ENCODE measurements around the gene ACTR5.

The ACTR5 gene

DNA sequence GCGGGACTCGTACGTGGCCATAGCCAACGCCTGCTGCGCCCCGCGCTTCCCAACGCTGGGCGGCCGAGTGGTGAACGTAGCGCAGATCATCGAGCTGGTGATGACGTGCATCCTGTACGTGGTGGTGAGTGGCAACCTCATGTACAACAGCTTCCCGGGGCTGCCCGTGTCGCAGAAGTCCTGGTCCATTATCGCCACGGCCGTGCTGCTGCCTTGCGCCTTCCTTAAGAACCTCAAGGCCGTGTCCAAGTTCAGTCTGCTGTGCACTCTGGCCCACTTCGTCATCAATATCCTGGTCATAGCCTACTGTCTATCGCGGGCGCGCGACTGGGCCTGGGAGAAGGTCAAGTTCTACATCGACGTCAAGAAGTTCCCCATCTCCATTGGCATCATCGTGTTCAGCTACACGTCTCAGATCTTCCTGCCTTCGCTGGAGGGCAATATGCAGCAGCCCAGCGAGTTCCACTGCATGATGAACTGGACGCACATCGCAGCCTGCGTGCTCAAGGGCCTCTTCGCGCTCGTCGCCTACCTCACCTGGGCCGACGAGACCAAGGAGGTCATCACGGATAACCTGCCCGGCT, 20.6 kb upstream of the ACTR5 start:
- Histone ChIP-seq H3K27ac (ENCODE audit: extremely low read depth, low read depth, low read length) (no peak overlapping the region), H3K36me3 (ENCODE audit: control insufficient read depth in 2 of 2, insufficient read depth in 1 of 2, low read length in 2 of 2) (no peaks in the 10 kb centered on the region), H3K4me3 (ENCODE audit: low read depth, low read length) (no peak overlapping the region), H3K9me3 (ENCODE audit: control insufficient read depth, insufficient read depth, low read depth, low read length) (no peaks in the 10 kb centered on the region), H3K4me1 (ENCODE audit: control insufficient read depth, insufficient read depth, low read length) (0 out of 2 replicates have a peak, but pooled peaks cover 3% of the 10 kb centered on the region)
- ChIA-PET POLR2A (no interaction called here), CTCF (interaction anchor here (0.9 kb wide), 1 partner anchor 24 kb away, joined by 3 read pairs; no protein-coding TSS in a partner anchor)
- TF ChIP-seq ZNF544 (tag by site-specific recombination; IDR thresholded peaks at IDR 0.05) (no peak), ZNF221 (tag by site-specific recombination; IDR thresholded peaks at IDR 0.05; ENCODE audit: borderline replicate concordance) (no peak), KLF8 (tag by site-specific recombination; IDR thresholded peaks at IDR 0.05) (no peak), ZNF707 (tag by site-specific recombination; IDR thresholded peaks at IDR 0.05) (no peak), ZBTB1 (tag by site-specific recombination; IDR thresholded peaks at IDR 0.05) (no peak), BCL11B (tag by site-specific recombination; IDR thresholded peaks at IDR 0.05; ENCODE audit: low read depth) (no peak), GLI4 (tag by site-specific recombination; IDR thresholded peaks at IDR 0.05) (no peak), ZNF785 (tag by site-specific recombination; IDR thresholded peaks at IDR 0.05) (no peak), ZNF416 (tag by site-specific recombination; IDR thresholded peaks at IDR 0.05) (no peak), ZSCAN5A (tag by site-specific recombination; IDR thresholded peaks at IDR 0.05) (no peak), ZNF621 (tag by site-specific recombination; IDR thresholded peaks at IDR 0.05) (no peak), ZNF530 (tag by site-specific recombination; IDR thresholded peaks at IDR 0.05; ENCODE audit: low read depth) (no peak), SALL2 (tag by site-specific recombination; IDR thresholded peaks at IDR 0.05; ENCODE audit: borderline replicate concordance) (no peak), ATF2 (tag by site-specific recombination; IDR thresholded peaks at IDR 0.05; ENCODE audit: low read depth) (no peak), ZNF169 (tag by site-specific recombination; IDR thresholded peaks at IDR 0.05) (no peak), TCF7L2 (IDR thresholded peaks at IDR 0.05; ENCODE audit: borderline replicate concordance, low read depth, low read length) (no peak), ZNF792 (tag by site-specific recombination; IDR thresholded peaks at IDR 0.05) (no peak)
- TF ChIP-seq, protein P1, sequence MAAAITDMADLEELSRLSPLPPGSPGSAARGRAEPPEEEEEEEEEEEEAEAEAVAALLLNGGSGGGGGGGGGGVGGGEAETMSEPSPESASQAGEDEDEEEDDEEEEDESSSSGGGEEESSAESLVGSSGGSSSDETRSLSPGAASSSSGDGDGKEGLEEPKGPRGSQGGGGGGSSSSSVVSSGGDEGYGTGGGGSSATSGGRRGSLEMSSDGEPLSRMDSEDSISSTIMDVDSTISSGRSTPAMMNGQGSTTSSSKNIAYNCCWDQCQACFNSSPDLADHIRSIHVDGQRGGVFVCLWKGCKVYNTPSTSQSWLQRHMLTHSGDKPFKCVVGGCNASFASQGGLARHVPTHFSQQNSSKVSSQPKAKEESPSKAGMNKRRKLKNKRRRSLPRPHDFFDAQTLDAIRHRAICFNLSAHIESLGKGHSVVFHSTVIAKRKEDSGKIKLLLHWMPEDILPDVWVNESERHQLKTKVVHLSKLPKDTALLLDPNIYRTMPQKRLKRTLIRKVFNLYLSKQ (tag by site-specific recombination; IDR thresholded peaks at IDR 0.05; ENCODE audit: borderline replicate concordance) = no peak
- TF ChIP-seq, protein P2, sequence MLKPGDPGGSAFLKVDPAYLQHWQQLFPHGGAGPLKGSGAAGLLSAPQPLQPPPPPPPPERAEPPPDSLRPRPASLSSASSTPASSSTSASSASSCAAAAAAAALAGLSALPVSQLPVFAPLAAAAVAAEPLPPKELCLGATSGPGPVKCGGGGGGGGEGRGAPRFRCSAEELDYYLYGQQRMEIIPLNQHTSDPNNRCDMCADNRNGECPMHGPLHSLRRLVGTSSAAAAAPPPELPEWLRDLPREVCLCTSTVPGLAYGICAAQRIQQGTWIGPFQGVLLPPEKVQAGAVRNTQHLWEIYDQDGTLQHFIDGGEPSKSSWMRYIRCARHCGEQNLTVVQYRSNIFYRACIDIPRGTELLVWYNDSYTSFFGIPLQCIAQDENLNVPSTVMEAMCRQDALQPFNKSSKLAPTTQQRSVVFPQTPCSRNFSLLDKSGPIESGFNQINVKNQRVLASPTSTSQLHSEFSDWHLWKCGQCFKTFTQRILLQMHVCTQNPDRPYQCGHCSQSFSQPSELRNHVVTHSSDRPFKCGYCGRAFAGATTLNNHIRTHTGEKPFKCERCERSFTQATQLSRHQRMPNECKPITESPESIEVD (tag by site-specific recombination; IDR thresholded peaks at IDR 0.05) = no peak
- TF ChIP-seq, protein P3, sequence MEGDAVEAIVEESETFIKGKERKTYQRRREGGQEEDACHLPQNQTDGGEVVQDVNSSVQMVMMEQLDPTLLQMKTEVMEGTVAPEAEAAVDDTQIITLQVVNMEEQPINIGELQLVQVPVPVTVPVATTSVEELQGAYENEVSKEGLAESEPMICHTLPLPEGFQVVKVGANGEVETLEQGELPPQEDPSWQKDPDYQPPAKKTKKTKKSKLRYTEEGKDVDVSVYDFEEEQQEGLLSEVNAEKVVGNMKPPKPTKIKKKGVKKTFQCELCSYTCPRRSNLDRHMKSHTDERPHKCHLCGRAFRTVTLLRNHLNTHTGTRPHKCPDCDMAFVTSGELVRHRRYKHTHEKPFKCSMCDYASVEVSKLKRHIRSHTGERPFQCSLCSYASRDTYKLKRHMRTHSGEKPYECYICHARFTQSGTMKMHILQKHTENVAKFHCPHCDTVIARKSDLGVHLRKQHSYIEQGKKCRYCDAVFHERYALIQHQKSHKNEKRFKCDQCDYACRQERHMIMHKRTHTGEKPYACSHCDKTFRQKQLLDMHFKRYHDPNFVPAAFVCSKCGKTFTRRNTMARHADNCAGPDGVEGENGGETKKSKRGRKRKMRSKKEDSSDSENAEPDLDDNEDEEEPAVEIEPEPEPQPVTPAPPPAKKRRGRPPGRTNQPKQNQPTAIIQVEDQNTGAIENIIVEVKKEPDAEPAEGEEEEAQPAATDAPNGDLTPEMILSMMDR (tag by site-specific recombination; IDR thresholded peaks at IDR 0.05) = no peak

Data from HEK293 (cell line).